GM23338 (cell line): ENCODE results near the gene FAM227B. TPM values are rescaled to one million over a fixed set of nuclear protein-coding genes. Genes with fewer than 3 reads are reported as not detected.

ENCODE experiments used
- ATAC-seq: fragments of 200-7000 bp; cut with Tn5 transposase; 3 replicates; pipeline ENCODE4 v1.9.1; 2020
- DNase-seq: peaks from one replicate; pipeline ENCODE4 v3.0.0-alpha.2; 2015; ENCODE audit warnings: low spot score
- H2AFZ ChIP-seq: fragments of 200-600 bp; sonication (generic); 2 replicates; pipeline ENCODE4 v1.8.0; 2016; ENCODE audit warnings: antibody characterized with exemption, mild to moderate bottlenecking, moderate library complexity
- H3F3A ChIP-seq: fragments of 200-600 bp; sonication (generic); replicated peaks from 2 replicates; pipeline ENCODE4 v1.8.0; 2017; ENCODE audit warnings: antibody characterized with exemption, mixed run types, low read depth
- H3K27ac ChIP-seq: fragments of 200-600 bp; sonication (generic); 2 replicates; pipeline ENCODE4 v1.6.1; 2016; ENCODE audit warnings: low read depth
- H3K27me3 ChIP-seq: fragments of 200-600 bp; sonication (generic); 2 replicates; pipeline ENCODE4 v1.8.0; 2016; ENCODE audit warnings: mild to moderate bottlenecking, mixed run types, moderate library complexity; ENCODE audit not compliant: insufficient read depth
- H3K36me3 ChIP-seq: fragments of 200-600 bp; sonication (generic); 2 replicates; pipeline ENCODE4 v1.8.0; 2016; ENCODE audit warnings: mild to moderate bottlenecking; ENCODE audit not compliant: insufficient read depth
- H3K4me1 ChIP-seq: fragments of 200-600 bp; sonication (generic); 2 replicates; pipeline ENCODE4 v1.8.0; 2016; ENCODE audit warnings: mild to moderate bottlenecking, moderate library complexity; ENCODE audit not compliant: insufficient read depth
- H3K4me2 ChIP-seq: fragments of 200-600 bp; sonication (generic); 2 replicates; pipeline ENCODE4 v1.7.1; 2017; ENCODE audit warnings: mixed run types
- H3K4me3 ChIP-seq: fragments of 200-600 bp; sonication (generic); 2 replicates; pipeline ENCODE4 v1.6.1; 2016; ENCODE audit warnings: mixed run types
- H3K79me2 ChIP-seq: fragments of 200-600 bp; sonication (generic); replicated peaks from 2 replicates; pipeline ENCODE4 v1.8.0; 2017; ENCODE audit warnings: mild to moderate bottlenecking; ENCODE audit not compliant: insufficient read depth
- H3K9me2 ChIP-seq: fragments of 200-600 bp; sonication (generic); 2 replicates; pipeline ENCODE4 v1.8.0; 2017; ENCODE audit not compliant: insufficient read depth
- H4K20me1 ChIP-seq: fragments of 200-600 bp; sonication (generic); replicated peaks from 2 replicates; pipeline ENCODE4 v1.8.0; 2017; ENCODE audit warnings: mild to moderate bottlenecking; ENCODE audit not compliant: insufficient read depth
- H3K27ac Mint-ChIP-seq: 2 replicates; pipeline ENCODE4 v1.8.0; 2020; ENCODE audit warnings: inconsistent platforms, mild to moderate bottlenecking, moderate library complexity, mixed read lengths
- H3K27me3 Mint-ChIP-seq: 3 replicates; pipeline ENCODE4 v1.8.0; 2022; ENCODE audit warnings: low read depth, mild to moderate bottlenecking, moderate library complexity, mixed read lengths, inconsistent platforms; ENCODE audit not compliant: insufficient read depth, poor library complexity
- H3K36me3 Mint-ChIP-seq: 3 replicates; pipeline ENCODE4 v1.8.0; 2021; ENCODE audit warnings: low read depth, mild to moderate bottlenecking, inconsistent platforms, moderate library complexity, mixed read lengths
- H3K4me1 Mint-ChIP-seq: 3 replicates; pipeline ENCODE4 v1.8.0; 2020; ENCODE audit warnings: mild to moderate bottlenecking, inconsistent platforms, mixed read lengths
- H3K4me3 Mint-ChIP-seq: 3 replicates; pipeline ENCODE4 v1.8.0; 2021; ENCODE audit warnings: moderate library complexity, mild to moderate bottlenecking, inconsistent platforms, mixed read lengths
- H3K9me3 Mint-ChIP-seq: 3 replicates; pipeline ENCODE4 v1.8.0; 2020; ENCODE audit warnings: moderate library complexity, mild to moderate bottlenecking, inconsistent platforms, mixed read lengths
- CREB1 ChIP-seq: fragments of 250-450 bp; sonication (Bioruptor Pico); IDR thresholded peaks from 2 replicates; pipeline ENCODE4 v1.5.0; 2020; ENCODE audit warnings: low read depth, mild to moderate bottlenecking, moderate library complexity
- EZH2 ChIP-seq: fragments of 200-600 bp; sonication (generic); IDR thresholded peaks from one replicate; pipeline ENCODE4 v1.8.0; 2017; ENCODE audit warnings: antibody characterized with exemption, mild to moderate bottlenecking, low read depth; ENCODE audit not compliant: unreplicated experiment
- EZH2phosphoT487 ChIP-seq: fragments of 200-600 bp; sonication (generic); IDR thresholded peaks from one replicate; pipeline ENCODE4 v1.8.1; 2018; ENCODE audit warnings: antibody characterized with exemption; ENCODE audit not compliant: unreplicated experiment
- JUNB ChIP-seq: IDR thresholded peaks from one replicate; pipeline ENCODE4 v1.6.1; 2016; ENCODE audit warnings: antibody characterized with exemption; ENCODE audit not compliant: unreplicated experiment
- NANOG ChIP-seq: IDR thresholded peaks from 2 replicates; pipeline ENCODE4 v1.6.1; 2016; ENCODE audit warnings: antibody characterized with exemption, borderline replicate concordance
- POLR2AphosphoS5 ChIP-seq: IDR thresholded peaks from 2 replicates; pipeline ENCODE4 v1.6.1; 2016; ENCODE audit warnings: antibody characterized with exemption, low read depth
- STAT1 ChIP-seq: IDR thresholded peaks from one replicate; pipeline ENCODE4 v1.6.1; 2016; ENCODE audit warnings: antibody characterized with exemption; ENCODE audit not compliant: unreplicated experiment
- ZNF331 ChIP-seq: fragments of 250-450 bp; sonication (Bioruptor Pico); IDR thresholded peaks from 2 replicates; pipeline ENCODE4 v1.5.0; 2020; ENCODE audit warnings: low read depth, mild to moderate bottlenecking, moderate library complexity
- polyA plus RNA-seq: library from polyadenylated mRNA; unstranded; fragments of >200 nt; fragmentation: Nextera tagmentation; extraction: Ambion mirVana; gene quantifications from 2 replicates; pipeline ENCODE4 v1.2.1, GENCODE V29; 2016
- total RNA-seq: library from RNA; depleted of rRNA; stranded (reverse); fragments of >200 nt; shearing (Covaris generic); gene quantifications from 2 replicates; pipeline ENCODE4 v1.2.3, GENCODE V29; 2014
- TF ChIP-seq, protein P1 (sequence below): IDR thresholded peaks from one replicate; pipeline ENCODE4 v1.6.1; 2018; ENCODE audit warnings: antibody characterized with exemption; ENCODE audit not compliant: unreplicated experiment
- TF ChIP-seq, protein P2 (sequence below): IDR thresholded peaks from 2 replicates; pipeline ENCODE4 v1.6.1; 2016; ENCODE audit warnings: antibody characterized with exemption
- TF ChIP-seq, protein P3 (sequence below), 2 experiments: fragments of 200-600 bp in 1 of 2; sonication (generic) in 1 of 2; conservative IDR thresholded peaks; 2 replicates each; pipeline versions ENCODE4 v1.5.1 to v1.6.1; 2016 to 2017; ENCODE audit warnings: antibody characterized with exemption in 2 of 2, low read depth in 2 of 2, mild to moderate bottlenecking in 2 of 2, moderate library complexity in 1 of 2

FAM227B gene
- total and polyA plus RNA-seq, 2 experiments from 2014 or later = 2.6 to 10.2 TPM

DNA sequence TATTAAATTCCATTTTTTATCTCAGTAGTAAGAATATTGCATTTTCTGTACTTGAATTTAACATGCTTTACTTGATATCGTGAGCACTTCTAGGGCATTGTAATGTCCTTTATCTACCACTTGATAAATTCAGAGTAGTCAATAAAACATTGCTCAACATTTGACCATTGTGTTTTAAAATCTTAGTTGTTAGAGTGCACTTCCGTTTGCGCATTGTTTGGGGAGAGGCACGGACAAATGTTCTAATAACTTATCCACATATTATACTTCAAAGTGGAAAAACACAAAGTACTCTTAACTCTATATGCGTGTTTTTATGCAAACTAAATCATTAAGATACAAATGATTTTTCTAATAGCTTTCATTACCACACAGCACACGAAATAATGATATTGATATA is 419 bp downstream of the FAM227B start (continued):
- TF ChIP-seq, protein P1, sequence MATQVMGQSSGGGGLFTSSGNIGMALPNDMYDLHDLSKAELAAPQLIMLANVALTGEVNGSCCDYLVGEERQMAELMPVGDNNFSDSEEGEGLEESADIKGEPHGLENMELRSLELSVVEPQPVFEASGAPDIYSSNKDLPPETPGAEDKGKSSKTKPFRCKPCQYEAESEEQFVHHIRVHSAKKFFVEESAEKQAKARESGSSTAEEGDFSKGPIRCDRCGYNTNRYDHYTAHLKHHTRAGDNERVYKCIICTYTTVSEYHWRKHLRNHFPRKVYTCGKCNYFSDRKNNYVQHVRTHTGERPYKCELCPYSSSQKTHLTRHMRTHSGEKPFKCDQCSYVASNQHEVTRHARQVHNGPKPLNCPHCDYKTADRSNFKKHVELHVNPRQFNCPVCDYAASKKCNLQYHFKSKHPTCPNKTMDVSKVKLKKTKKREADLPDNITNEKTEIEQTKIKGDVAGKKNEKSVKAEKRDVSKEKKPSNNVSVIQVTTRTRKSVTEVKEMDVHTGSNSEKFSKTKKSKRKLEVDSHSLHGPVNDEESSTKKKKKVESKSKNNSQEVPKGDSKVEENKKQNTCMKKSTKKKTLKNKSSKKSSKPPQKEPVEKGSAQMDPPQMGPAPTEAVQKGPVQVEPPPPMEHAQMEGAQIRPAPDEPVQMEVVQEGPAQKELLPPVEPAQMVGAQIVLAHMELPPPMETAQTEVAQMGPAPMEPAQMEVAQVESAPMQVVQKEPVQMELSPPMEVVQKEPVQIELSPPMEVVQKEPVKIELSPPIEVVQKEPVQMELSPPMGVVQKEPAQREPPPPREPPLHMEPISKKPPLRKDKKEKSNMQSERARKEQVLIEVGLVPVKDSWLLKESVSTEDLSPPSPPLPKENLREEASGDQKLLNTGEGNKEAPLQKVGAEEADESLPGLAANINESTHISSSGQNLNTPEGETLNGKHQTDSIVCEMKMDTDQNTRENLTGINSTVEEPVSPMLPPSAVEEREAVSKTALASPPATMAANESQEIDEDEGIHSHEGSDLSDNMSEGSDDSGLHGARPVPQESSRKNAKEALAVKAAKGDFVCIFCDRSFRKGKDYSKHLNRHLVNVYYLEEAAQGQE = no peak
- TF ChIP-seq, protein P2, sequence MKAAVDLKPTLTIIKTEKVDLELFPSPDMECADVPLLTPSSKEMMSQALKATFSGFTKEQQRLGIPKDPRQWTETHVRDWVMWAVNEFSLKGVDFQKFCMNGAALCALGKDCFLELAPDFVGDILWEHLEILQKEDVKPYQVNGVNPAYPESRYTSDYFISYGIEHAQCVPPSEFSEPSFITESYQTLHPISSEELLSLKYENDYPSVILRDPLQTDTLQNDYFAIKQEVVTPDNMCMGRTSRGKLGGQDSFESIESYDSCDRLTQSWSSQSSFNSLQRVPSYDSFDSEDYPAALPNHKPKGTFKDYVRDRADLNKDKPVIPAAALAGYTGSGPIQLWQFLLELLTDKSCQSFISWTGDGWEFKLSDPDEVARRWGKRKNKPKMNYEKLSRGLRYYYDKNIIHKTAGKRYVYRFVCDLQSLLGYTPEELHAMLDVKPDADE = no peak

DNA sequence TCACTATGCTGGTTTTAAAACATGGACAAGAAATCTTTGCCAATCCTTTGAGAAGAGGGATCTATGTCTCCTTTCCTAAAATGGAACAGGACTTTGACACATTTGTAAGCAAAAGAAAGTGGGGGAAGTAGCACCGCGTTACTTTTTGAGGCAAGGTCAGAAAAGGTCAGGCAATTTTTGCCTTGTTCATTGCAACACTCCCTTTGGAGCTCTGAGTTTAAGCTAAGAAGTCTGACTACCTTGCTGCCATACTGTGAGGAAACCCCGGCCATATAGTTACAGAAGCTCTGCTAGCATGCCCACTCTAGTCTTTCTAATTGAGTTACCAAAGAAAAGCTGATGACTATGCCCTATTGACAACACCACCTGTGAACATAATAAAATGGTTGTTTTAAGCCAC is 1.4 kb downstream of the FAM227B start:
- Histone ChIP-seq H3K27me3 (no peaks in the 10 kb centered on the region), H3K4me3 (no peak overlapping the region), H3K4me1 (peaks cover 5% of the 10 kb centered on the region; the same call in 1 of the 2 replicates), H2AFZ (no peak overlapping the region), H3K4me2 (no peak overlapping the region), H3K36me3 (0 out of 2 replicates have a peak, but pooled peaks cover 3% of the 10 kb centered on the region), H3K79me2 (peaks cover 32% of the 10 kb centered on the region), H3F3A (no peaks in the 10 kb centered on the region), H3K9me2 (0 out of 2 replicates have a peak, but pooled peaks cover 2% of the 10 kb centered on the region), H4K20me1 (no peaks in the 10 kb centered on the region), H3K27ac (no peak overlapping the region)
- Mint-ChIP-seq H3K4me1 (peaks cover 12% of the 10 kb centered on the region; the same call in 2 of the 3 replicates), H3K27me3 (peaks cover 4% of the 10 kb centered on the region), H3K9me3 (peaks cover 19% of the 10 kb centered on the region), H3K36me3 (peaks cover 28% of the 10 kb centered on the region), H3K4me3 (peak overlapping the region; percentile 7; the same call in 1 of the 3 replicates), H3K27ac (no peak overlapping the region)
- ATAC-seq (no peak), DNase-seq (no peak)
- TF ChIP-seq CREB1 (CRISPR knock-in tag) = no peak
- no peak for TF ChIP-seq STAT1
- TF ChIP-seq NANOG = no peak
- TF ChIP-seq JUNB = no peak
- TF ChIP-seq EZH2phosphoT487 = no peak
- TF ChIP-seq, protein P3, sequence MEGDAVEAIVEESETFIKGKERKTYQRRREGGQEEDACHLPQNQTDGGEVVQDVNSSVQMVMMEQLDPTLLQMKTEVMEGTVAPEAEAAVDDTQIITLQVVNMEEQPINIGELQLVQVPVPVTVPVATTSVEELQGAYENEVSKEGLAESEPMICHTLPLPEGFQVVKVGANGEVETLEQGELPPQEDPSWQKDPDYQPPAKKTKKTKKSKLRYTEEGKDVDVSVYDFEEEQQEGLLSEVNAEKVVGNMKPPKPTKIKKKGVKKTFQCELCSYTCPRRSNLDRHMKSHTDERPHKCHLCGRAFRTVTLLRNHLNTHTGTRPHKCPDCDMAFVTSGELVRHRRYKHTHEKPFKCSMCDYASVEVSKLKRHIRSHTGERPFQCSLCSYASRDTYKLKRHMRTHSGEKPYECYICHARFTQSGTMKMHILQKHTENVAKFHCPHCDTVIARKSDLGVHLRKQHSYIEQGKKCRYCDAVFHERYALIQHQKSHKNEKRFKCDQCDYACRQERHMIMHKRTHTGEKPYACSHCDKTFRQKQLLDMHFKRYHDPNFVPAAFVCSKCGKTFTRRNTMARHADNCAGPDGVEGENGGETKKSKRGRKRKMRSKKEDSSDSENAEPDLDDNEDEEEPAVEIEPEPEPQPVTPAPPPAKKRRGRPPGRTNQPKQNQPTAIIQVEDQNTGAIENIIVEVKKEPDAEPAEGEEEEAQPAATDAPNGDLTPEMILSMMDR (conservative IDR thresholded peaks at IDR 0.05; ENCODE audit: low read depth in 2 of 2) = no peak
- TF ChIP-seq ZNF331 (CRISPR knock-in tag) = no peak
- no peak for TF ChIP-seq POLR2AphosphoS5
- TF ChIP-seq, protein P1 = no peak
- TF ChIP-seq, protein P2 = no peak
- no peak for TF ChIP-seq EZH2
